ENCODE measurements around the gene CFD.
"Not testable (repeated sequence)": the region's sequence is repeated elsewhere in the genome, so short reads cannot be mapped to it uniquely, and the experiment has no call there.

Gene CFD

GRCh38 chr19:879711-880438 lies 20.4 kb downstream of the CFD start:
- Mint-ChIP-seq H3K36me3 (ENCODE audit: low read depth) (peaks cover 16% of the 10 kb centered on the region), H3K4me3 (no peak overlapping the region), H3K27ac (no peak overlapping the region), H3K9me3 (no peaks in the 10 kb centered on the region), H3K27me3 (ENCODE audit: low read depth) (no peaks in the 10 kb centered on the region), H3K4me1 (ENCODE audit: low read depth) (no peaks in the 10 kb centered on the region)

- Mint-ChIP-seq H3K36me3 (ENCODE audit: low read depth) (peaks cover 16% of the 10 kb centered on the region), H3K9me3 (no peaks in the 10 kb centered on the region)
Measured at GRCh38 chr19:881385-882071, 22.1 kb downstream of the CFD start.

GRCh38 chr19:882871-883497 lies 23.5 kb downstream of the CFD start:
- no peak overlapping the region for H3K27ac Mint-ChIP-seq
- H3K27me3 Mint-ChIP-seq (ENCODE audit: low read depth): no peaks in the 10 kb centered on the region
- no peak overlapping the region for H3K4me3 Mint-ChIP-seq
- H3K36me3 Mint-ChIP-seq (ENCODE audit: low read depth): peaks cover 19% of the 10 kb centered on the region
- H3K9me3 Mint-ChIP-seq: no peaks in the 10 kb centered on the region
- no peaks in the 10 kb centered on the region for H3K4me1 Mint-ChIP-seq (ENCODE audit: low read depth)

More at GRCh38 chr19:881385-882071, 22.1 kb downstream of the CFD start:
- Mint-ChIP-seq H3K27ac (no peak overlapping the region), H3K4me3 (no peak overlapping the region), H3K27me3 (ENCODE audit: low read depth) (no peaks in the 10 kb centered on the region), H3K4me1 (ENCODE audit: low read depth) (no peaks in the 10 kb centered on the region)

DNA sequence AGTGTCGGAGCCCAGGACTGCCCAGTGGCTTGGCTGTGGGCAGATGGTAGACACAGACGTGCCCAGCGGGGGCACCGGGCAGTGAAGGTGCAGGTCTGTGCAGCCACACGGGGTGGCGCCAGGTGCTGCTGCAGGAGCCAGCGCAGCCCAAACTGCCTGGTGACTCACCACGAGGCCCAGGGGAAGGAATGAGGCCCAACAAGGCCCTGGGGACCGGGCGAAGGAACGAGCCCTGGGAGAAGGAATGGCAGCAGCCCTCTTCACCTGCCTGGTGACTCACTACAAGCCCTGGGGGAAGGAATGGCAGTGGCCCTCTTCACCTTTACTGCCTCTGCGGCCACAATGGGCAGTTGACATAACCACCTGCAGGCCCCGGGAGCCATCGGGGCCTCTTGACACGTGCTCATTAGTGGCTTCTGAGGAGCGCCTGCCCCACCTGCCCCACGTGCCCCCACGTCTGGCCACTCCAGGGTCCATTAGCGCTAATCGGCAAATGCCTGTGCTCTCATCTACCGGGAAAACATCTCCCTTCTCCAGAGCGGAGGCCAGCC lies 24.3 kb downstream of the CFD start:
- Mint-ChIP-seq H3K4me3 (no peak overlapping the region), H3K27me3 (ENCODE audit: low read depth) (no peaks in the 10 kb centered on the region), H3K9me3 (no peaks in the 10 kb centered on the region), H3K27ac (no peak overlapping the region), H3K36me3 (ENCODE audit: low read depth) (peaks cover 19% of the 10 kb centered on the region), H3K4me1 (ENCODE audit: low read depth) (no peaks in the 10 kb centered on the region)

DNA sequence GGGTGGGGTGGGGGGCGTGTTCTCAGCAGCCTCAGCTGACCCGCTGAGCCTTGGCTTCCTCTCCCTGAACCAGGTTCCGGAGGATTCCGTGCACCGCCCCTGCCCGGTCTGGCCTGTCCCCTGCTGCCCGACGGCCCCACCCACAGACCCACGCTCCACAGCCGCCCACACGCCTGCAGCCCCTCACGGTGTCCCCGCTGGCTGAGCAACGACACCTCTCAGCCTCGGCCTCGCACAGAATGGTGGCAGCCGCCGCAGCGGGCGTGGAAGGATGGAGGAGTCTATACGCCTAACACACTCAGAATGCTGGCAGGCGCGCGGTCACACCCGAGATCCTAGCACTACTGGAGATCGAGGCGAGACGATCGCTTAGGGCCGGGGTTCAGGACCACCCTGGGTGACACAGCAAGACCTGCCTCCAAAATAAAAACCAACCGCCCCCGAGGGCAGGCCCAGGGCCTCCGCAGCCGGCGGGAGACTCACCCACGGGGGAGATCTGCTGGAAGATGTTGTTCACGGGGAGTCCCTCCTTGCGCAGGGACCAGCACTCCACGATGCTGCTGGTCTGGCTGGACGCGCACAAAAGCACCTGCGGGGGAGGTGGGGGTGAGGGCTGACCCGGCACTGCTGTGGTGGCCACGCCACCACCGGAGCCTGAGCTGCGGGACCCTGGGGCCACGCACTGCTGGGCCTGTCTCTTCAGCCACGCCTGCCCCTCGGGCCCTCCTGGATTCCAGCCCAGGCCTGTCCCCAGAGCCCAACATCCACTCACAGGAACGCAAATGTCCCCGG lies 25.2 kb downstream of the CFD start:
- Mint-ChIP-seq H3K36me3 (ENCODE audit: low read depth) (peaks cover 18% of the 10 kb centered on the region), H3K4me3 (no peak overlapping the region), H3K27me3 (ENCODE audit: low read depth) (no peaks in the 10 kb centered on the region), H3K9me3 (no peaks in the 10 kb centered on the region), H3K4me1 (ENCODE audit: low read depth) (no peaks in the 10 kb centered on the region), H3K27ac (no peak overlapping the region)

DNA sequence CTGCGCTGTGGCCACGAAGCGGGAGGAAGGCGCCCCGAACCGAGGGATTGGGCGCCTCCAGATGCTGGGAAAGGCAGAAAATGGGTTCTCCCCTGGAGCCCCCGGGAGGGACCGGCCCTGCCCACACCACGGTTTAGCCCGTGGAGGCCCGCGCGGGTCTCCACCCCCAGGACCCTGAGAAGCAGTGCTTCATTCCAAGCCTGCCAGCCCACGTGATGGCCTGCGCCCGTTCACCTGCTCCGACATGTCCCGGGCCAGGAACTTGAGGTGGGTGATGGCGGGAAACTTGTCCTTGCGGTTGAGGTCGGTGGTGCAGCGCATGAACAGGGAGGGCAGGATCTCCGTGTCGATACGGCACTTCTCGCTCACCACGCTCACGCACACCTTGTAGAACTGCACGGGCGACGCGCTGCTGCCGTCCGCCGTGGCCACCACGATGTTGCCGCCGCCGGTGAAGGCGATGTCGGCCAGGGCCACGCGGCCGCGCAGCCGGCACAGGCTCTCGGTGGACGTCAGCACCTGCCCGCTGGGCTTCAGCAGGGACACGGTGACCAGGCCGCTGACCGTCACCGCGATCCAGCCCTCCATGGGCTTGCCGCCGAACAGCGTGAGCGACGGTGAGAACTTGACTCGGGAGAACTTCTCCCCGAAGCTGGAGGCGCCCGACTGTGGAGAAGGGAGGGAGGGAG lies 26.2 kb downstream of the CFD start:
- Mint-ChIP-seq H3K4me1 (ENCODE audit: low read depth) (no peaks in the 10 kb centered on the region), H3K9me3 (no peaks in the 10 kb centered on the region), H3K27me3 (ENCODE audit: low read depth) (no peaks in the 10 kb centered on the region), H3K4me3 (no peak overlapping the region), H3K36me3 (ENCODE audit: low read depth) (peaks cover 18% of the 10 kb centered on the region), H3K27ac (no peak overlapping the region)

- Mint-ChIP-seq H3K4me1 (ENCODE audit: low read depth) (peaks cover 4% of the 10 kb centered on the region), H3K27me3 (ENCODE audit: low read depth) (no peaks in the 10 kb centered on the region), H3K36me3 (ENCODE audit: low read depth) (peaks cover 13% of the 10 kb centered on the region), H3K27ac (no peak overlapping the region), H3K4me3 (no peak overlapping the region), H3K9me3 (no peaks in the 10 kb centered on the region)
Measured at GRCh38 chr19:887072-887471, 27.6 kb downstream of the CFD start.

DNA sequence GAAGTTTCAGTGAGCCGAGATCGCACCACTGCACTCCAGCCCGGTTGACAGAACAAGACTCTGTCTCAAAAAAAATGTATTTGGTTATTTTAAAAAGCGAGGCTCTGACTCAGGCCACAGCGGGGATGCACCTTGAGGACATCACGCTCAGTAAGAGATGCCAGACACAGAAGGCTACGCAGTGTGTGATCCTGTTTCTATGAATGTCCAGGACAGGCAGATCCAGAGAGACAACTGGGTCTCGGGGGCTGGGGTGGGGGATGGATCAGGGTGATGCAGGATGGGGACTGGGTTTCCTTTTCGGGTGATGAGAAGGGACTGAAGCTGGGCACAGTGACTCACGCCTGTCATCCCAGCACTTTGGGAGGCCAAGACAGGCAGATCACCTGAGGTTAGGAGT lies 28.1 kb downstream of the CFD start:
- H3K4me3 Mint-ChIP-seq: no peak overlapping the region
- H3K36me3 Mint-ChIP-seq (ENCODE audit: low read depth): peaks cover 10% of the 10 kb centered on the region
- H3K9me3 Mint-ChIP-seq: no peaks in the 10 kb centered on the region
- peaks cover 5% of the 10 kb centered on the region for H3K4me1 Mint-ChIP-seq (ENCODE audit: low read depth)
- H3K27me3 Mint-ChIP-seq (ENCODE audit: low read depth): no peaks in the 10 kb centered on the region
- H3K27ac Mint-ChIP-seq: no peak overlapping the region

DNA sequence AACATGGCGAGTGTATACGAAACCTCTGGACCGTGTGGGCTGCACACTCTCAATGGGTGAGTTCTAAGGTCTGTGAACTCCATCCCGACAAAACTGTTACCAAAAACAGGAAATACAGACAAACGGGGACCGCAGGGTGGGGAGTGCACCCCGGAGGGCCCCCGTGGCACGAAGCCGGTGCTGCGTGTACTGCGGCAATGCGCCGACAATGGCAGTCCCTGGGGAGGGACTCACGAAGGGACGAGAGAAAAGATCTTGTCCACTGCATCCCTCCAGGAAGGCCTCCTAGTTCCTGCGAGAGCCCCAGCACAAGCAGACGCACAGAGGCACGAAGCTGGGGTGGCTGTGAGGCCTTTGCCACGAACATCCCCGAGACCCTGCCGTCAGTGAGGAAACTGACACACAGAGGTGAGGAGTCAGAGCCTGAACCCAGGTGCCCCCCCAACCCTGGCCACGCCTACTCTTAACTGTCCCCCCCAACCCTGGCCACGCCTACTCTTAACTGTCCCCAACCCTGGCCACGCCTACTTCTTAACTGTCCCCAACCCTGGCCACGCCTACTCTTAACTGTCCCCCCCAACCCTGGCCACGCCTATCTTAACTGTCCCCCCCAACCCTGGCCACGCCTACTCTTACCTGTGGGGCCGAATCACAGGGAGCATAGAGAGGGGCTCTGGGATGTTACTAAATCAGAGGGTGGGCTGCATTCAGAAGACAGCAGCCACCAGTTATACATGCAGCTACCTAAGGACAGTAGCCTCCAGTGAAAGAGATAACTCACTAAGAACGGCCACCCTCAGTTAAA lies 29.3 kb downstream of the CFD start:
- Mint-ChIP-seq H3K4me3 (peak overlapping the region; percentile 21), H3K4me1 (ENCODE audit: low read depth) (peaks cover 11% of the 10 kb centered on the region), H3K36me3 (ENCODE audit: low read depth) (peaks cover 15% of the 10 kb centered on the region), H3K9me3 (no peaks in the 10 kb centered on the region), H3K27me3 (ENCODE audit: low read depth) (no peaks in the 10 kb centered on the region), H3K27ac (peak overlapping the region; percentile 68)

- H3K4me3 Mint-ChIP-seq: no peak overlapping the region
- peaks cover 11% of the 10 kb centered on the region for H3K4me1 Mint-ChIP-seq (ENCODE audit: low read depth)
- peaks cover 13% of the 10 kb centered on the region for H3K36me3 Mint-ChIP-seq (ENCODE audit: low read depth)
- no peaks in the 10 kb centered on the region for H3K27me3 Mint-ChIP-seq (ENCODE audit: low read depth)
- H3K27ac Mint-ChIP-seq: peak overlapping the region; percentile 31
- H3K9me3 Mint-ChIP-seq: no peaks in the 10 kb centered on the region
Measured at GRCh38 chr19:889662-890295, 30.3 kb downstream of the CFD start.

DNA sequence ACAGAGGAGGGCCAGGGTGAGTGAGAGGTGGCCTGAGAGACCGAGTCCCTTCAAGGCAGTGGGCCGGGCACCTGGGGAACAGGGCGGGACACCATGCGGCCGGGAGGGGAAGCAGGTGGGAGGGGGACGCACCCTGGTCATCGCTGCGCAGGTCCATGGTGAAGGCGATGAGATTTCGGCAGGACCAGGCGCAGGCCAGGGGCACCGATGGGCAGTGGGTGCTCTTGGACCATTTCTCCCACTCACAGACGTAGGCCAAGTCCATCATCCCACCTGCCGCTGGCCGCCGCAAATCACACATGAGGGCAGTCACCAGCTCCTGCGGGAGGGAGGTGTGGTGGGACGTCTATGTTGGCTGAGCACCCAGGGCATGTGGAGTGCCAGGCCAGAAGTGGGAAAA lies 31.4 kb downstream of the CFD start:
- Mint-ChIP-seq H3K27ac (peak overlapping the region; percentile 68), H3K4me3 (peak overlapping the region; percentile 72), H3K36me3 (ENCODE audit: low read depth) (peaks cover 11% of the 10 kb centered on the region)

DNA sequence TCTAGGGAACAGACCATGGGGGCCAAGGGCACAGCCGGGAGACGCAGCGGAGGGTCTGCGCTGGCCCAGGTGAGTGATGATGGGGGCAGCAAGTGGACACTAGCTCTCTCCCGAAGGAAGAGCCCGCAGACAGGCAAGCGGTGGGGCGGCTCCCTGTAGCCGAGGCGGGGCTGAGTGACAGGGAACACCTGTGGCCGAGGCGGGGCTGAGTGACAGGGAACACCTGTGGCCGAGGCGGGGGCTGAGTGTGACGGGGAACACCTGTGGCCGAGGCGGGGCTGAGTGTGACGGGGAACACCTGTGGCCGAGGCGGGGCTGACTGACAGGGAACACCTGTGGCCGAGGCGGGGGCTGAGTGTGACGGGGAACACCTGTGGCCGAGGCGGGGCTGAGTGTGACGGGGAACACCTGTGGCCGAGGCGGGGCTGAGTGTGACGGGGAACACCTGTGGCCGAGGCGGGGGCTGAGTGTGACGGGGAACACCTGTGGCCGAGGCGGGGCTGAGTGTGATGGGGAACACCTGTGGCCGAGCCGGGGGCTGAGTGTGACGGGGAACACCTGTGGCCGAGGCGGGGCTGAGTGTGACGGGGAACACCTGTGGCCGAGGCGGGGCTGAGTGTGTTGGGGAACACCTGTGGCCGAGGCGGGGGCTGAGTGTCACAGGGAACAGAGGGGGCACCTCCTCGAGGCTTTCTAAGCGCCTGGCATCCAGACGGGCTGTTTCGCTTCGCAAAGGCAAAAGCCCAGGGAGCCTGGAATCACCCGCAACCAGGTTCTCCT lies 32.1 kb downstream of the CFD start:
- H3K9me3 Mint-ChIP-seq; H3K27me3 Mint-ChIP-seq (ENCODE audit: low read depth): not testable (repeated sequence)
- Mint-ChIP-seq H3K4me1 (ENCODE audit: low read depth) (peaks cover 11% of the 10 kb centered on the region), H3K27ac (peak overlapping the region; percentile 87), H3K4me3 (peak overlapping the region; percentile 86), H3K36me3 (ENCODE audit: low read depth) (peaks cover 14% of the 10 kb centered on the region)

More for the DNA sequence above, 31.4 kb downstream of the CFD start:
- peaks cover 11% of the 10 kb centered on the region for H3K4me1 Mint-ChIP-seq (ENCODE audit: low read depth)
- H3K27me3 Mint-ChIP-seq (ENCODE audit: low read depth): no peaks in the 10 kb centered on the region
- H3K9me3 Mint-ChIP-seq: no peaks in the 10 kb centered on the region

All from T-helper 1 cell treated with Interleukin-12 subunit alpha and Interleukin-12 subunit beta and Interleukin-4 antibody, amounts not matched to agents 30 μg/mL and 1 μg/mL, for 36 hours (primary cell).